Testis (tissue), 3 donors: ENCODE measurements around the gene ADK. TPM values are rescaled to one million over a fixed set of nuclear protein-coding genes. Genes with fewer than 3 reads are reported as not detected.
"Not testable (repeated sequence)": the region's sequence is repeated elsewhere in the genome, so short reads cannot be mapped to it uniquely, and the experiment has no call there.

Source experiments
- DNase-seq: peaks from one replicate; pipeline ENCODE4 v3.0.0-alpha.2; 2019
- H3K27ac ChIP-seq, 2 donors: fragments of 200-600 bp; sonication (generic); one replicate each; pipeline ENCODE4 v1.5.1; 2019
- H3K27me3 ChIP-seq: fragments of 200-600 bp; sonication (generic); one replicate; pipeline ENCODE4 v1.5.1; 2019
- H3K36me3 ChIP-seq: fragments of 200-600 bp; sonication (generic); one replicate; pipeline ENCODE4 v1.5.1; 2017; ENCODE audit warnings: low read depth; ENCODE audit errors: missing control alignments
- H3K4me1 ChIP-seq: fragments of 200-600 bp; sonication (generic); one replicate; pipeline ENCODE4 v1.5.1; 2019
- H3K4me3 ChIP-seq, 2 donors: fragments of 200-600 bp; sonication (generic); one replicate each; pipeline ENCODE4 v1.5.1; 2017 to 2019
- H3K9me3 ChIP-seq: fragments of 200-600 bp; sonication (generic); one replicate; pipeline ENCODE4 v1.5.1; 2017
- POLR2A ChIP-seq: fragments of 450-650 bp; IDR thresholded peaks from one replicate; pipeline ENCODE4 v1.6.1; 2017; ENCODE audit warnings: antibody characterized with exemption, mild to moderate bottlenecking, moderate library complexity
- WGBS, 2 donors: methylation state at CpG; one replicate each; pipeline ENCODE4 v1.1.5; 2018; 5-methylcytosine and 5-hydroxymethylcytosine counted together
- intact Hi-C: fragments of 100-400 bp; cut with DNase I; formaldehyde crosslinking; loops from one replicate; pipeline ENCODE4 v1.15.1; 2023; ENCODE audit warnings: low total_unique reads
- polyA plus RNA-seq: library from polyadenylated mRNA; stranded (reverse); fragments of 350-450 nt; fragmentation: Illumina TruSeq; extraction: RNeasy Lipid Tissue Mini Kit (QIAGEN cat#74804); gene quantifications from one replicate; pipeline ENCODE4 v1.2.3, GENCODE V29; 2014; ENCODE audit warnings: low read depth, low replicate concordance; ENCODE audit not compliant: insufficient read depth
- total RNA-seq, 2 donors: library from RNA; depleted of rRNA; stranded (reverse); fragments of >200 nt; gene quantifications; one replicate each; pipeline ENCODE4 v1.2.3, GENCODE V29; 2016
- TF ChIP-seq, protein P1 (sequence below), 3 experiments: fragments of 450-650 bp in 2 of 3; fragments of 200-600 bp in 1 of 3; sonication (generic) in 1 of 3; IDR thresholded peaks; one replicate each; pipeline ENCODE4 v1.5.1; 2016 to 2019; ENCODE audit warnings: antibody characterized with exemption in 3 of 3, mild to moderate bottlenecking in 2 of 3, moderate library complexity in 1 of 3

The ADK gene
- total and polyA plus RNA-seq, 3 donors from 2014 or later = 23.3 to 61.8 (median 55.3) TPM

DNA sequence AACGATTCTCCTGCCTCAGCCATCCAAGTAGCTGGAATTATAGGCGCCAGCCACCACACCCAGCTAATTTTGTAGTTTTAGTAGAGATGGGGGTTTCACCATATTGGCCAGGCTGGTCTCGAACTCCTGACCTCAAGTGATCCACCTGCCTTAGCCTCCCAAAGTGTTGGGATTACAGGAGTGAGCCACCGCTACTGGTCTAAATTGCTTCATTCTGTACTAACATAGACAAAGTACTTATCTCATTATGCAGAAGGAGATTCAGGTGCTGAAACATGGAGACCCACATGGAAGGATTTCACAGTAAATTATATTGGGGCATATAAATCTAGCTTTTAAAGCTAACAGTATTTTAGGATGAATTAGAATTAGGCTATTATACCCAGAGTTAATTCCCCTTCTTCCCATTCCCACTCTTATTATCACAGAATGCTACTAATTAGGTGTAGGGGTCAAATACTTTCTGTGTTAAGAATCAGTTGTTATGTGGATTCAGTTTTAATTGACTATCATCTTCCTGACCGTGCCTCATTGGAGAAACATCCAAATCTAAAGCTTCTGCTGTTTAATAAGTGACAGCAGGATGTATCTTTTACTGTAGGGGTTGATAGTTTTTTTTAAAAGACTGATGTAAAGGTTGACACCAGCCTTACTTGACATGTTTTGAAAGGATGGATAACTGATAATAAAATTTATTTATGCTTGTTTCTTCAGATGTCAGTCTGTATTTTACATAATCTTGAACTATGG, 27.2 kb downstream of the ADK start:
- Histone ChIP-seq H3K9me3 (no peaks in the 10 kb centered on the region), H3K4me3 (no peak overlapping the region), H3K27me3 (no peaks in the 10 kb centered on the region), H3K36me3 (no peaks in the 10 kb centered on the region), H3K27ac (peak overlapping the region in 1 of 2 donors; percentile 27), H3K4me1 (no peaks in the 10 kb centered on the region)
- no peak for TF ChIP-seq POLR2A
- TF ChIP-seq, protein P1, sequence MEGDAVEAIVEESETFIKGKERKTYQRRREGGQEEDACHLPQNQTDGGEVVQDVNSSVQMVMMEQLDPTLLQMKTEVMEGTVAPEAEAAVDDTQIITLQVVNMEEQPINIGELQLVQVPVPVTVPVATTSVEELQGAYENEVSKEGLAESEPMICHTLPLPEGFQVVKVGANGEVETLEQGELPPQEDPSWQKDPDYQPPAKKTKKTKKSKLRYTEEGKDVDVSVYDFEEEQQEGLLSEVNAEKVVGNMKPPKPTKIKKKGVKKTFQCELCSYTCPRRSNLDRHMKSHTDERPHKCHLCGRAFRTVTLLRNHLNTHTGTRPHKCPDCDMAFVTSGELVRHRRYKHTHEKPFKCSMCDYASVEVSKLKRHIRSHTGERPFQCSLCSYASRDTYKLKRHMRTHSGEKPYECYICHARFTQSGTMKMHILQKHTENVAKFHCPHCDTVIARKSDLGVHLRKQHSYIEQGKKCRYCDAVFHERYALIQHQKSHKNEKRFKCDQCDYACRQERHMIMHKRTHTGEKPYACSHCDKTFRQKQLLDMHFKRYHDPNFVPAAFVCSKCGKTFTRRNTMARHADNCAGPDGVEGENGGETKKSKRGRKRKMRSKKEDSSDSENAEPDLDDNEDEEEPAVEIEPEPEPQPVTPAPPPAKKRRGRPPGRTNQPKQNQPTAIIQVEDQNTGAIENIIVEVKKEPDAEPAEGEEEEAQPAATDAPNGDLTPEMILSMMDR (IDR thresholded peaks at IDR 0.05) = no peak
- WGBS, 2 donors = 62 to 71% methylated on average over 5 of the region's 5 CpGs
- intact Hi-C loops = no loop called here
- DNase-seq = no peak

DNA sequence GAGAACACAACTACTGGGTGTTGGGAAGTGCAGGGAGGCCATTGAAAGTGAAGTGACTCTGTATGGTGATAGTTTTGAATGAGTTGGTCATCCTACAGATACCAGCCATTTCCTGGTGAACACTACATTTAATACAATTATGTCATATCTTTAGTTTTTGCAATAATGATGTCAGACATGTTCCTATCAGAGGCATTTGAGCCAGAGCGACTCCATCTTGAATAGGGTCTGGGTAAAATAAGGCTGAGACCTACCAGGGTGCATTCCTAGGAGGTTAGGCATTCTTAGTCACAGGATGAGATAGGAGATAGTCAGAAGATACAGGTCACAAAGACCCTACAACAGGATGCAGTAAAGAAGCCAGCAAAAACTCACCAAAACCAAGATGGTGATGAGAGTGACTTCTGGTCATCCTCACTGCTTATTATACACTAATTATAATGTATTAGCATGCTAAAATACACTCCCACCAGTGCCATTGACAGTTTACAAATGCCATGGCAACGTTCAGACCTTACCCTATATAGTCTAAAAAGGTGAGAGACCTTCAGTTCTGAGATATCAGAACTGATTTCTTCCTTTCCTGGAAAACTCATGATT, 28.2 kb downstream of the ADK start:
- Histone ChIP-seq H3K27me3 (no peaks in the 10 kb centered on the region), H3K4me1 (no peaks in the 10 kb centered on the region), H3K27ac (no peak overlapping the region), H3K4me3 (no peak overlapping the region), H3K9me3 (no peaks in the 10 kb centered on the region), H3K36me3 (no peaks in the 10 kb centered on the region)
- no peak for DNase-seq
- intact Hi-C loops = no loop called here
- no peak for TF ChIP-seq POLR2A
- TF ChIP-seq, protein P1 (IDR thresholded peaks at IDR 0.05) = no peak
- 82 to 86% methylated on average over 2 of the region's 2 CpGs for WGBS, 2 donors

DNA sequence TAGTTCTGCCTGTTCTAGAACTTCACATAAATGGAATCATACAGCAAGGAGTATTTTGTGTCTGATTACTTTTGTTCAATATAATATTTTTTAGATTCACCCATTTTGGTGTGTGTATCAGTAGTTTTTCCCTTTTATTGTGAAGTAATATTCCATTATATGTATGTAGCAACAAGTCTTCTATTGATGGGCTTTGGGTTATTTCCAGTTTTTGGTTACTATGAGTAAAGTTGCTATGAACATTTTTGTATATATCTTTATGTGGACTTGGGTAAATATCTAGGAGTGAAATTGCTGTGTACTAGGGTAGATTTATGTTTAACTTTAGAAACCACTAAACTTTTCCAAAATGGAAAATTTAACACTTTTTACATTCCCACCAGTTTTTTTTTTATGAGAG, 35.7 kb downstream of the ADK start:
- Histone ChIP-seq H3K27ac (no peak overlapping the region), H3K27me3 (no peaks in the 10 kb centered on the region), H3K4me1 (peaks cover 7% of the 10 kb centered on the region), H3K9me3 (no peaks in the 10 kb centered on the region), H3K36me3 (no peaks in the 10 kb centered on the region), H3K4me3 (no peak overlapping the region)
- no peak for TF ChIP-seq POLR2A
- TF ChIP-seq, protein P1 (IDR thresholded peaks at IDR 0.05) = no peak
- DNase-seq = no peak
- intact Hi-C loops = no loop called here

DNA sequence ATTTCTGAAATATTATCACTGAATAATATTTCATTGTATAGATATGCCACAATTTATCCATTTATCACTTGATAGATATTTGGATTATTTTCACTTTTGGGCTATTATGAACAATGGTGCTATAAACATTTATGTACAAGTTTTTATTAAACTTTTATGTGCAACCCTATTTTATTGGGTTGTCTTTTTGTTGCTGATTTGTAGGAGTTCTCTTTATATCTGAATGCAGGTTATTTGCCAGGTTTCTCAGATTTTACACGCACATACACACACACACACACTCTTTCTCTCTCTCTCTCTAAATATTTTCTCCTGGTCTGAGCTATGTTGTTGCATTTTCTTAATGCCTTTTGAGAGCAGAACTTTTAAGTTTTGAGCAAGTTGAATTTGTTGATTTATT, 36.2 kb downstream of the ADK start:
- no peak overlapping the region for H3K27ac ChIP-seq
- no peaks in the 10 kb centered on the region for H3K27me3 ChIP-seq
- WGBS, 2 donors = 89 to 94% methylated on average over 1 of the region's 1 CpG
- TF ChIP-seq POLR2A = no peak
- TF ChIP-seq, protein P1 (IDR thresholded peaks at IDR 0.05) = no peak
- no peak overlapping the region for H3K4me3 ChIP-seq
- no peaks in the 10 kb centered on the region for H3K36me3 ChIP-seq
- H3K4me1 ChIP-seq = peaks cover 7% of the 10 kb centered on the region
- no peak for DNase-seq
- intact Hi-C loops = no loop called here
- H3K9me3 ChIP-seq = no peaks in the 10 kb centered on the region

DNA sequence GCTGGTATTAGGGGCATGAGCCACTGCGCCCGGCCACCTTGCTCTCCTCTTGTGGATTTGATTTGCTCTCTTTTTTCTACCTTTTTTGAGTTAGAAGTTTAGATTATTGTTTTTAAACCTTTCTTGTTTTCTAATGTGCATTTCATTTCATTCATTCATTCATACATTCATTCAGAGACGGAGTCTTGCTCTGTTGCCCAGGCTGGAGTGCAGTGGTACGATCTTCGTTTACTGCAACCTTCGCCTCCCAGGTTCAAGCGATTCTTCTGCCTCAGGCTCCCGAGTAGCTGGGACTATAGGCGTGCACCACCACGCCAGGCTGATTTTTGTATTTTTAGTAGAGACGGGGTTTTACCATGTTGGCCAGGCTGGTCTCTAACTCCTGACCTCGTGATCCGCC, 37.6 kb downstream of the ADK start:
- H3K27me3 ChIP-seq, H3K9me3 ChIP-seq, H3K4me3 ChIP-seq, H3K27ac ChIP-seq, DNase-seq, H3K36me3 ChIP-seq, H3K4me1 ChIP-seq, intact Hi-C loops: not testable (repeated sequence)
- WGBS, 2 donors = 89 to 94% methylated on average over 13 of the region's 13 CpGs
